K562 (cell line): ENCODE results near the gene DNAH8.

Experiments used
- CHCHD3 ChIP-seq: fragments of 250-450 bp; sonication (Bioruptor Pico); IDR thresholded peaks from 2 replicates; pipeline ENCODE4 v2.1.2; 2022; ENCODE audit warnings: mild to moderate bottlenecking
- ETV5 ChIP-seq: sonication (generic); formaldehyde crosslinking; IDR thresholded peaks from 2 replicates; pipeline ENCODE4 v1.4.0; 2020; ENCODE audit warnings: low read depth, mild to moderate bottlenecking, missing genetic modification reagents
- EZH2 ChIP-seq: IDR thresholded peaks from 2 replicates; pipeline ENCODE4 v1.6.1; 2012; ENCODE audit warnings: low read depth, mild to moderate bottlenecking, inconsistent platforms, low read length, borderline replicate concordance
- FOXM1 ChIP-seq, 2 experiments: fragments of 450-650 bp in 1 of 2; sonication (generic) in 1 of 2; formaldehyde crosslinking in 1 of 2; IDR thresholded peaks; 2 replicates each; pipeline versions ENCODE4 v1.6.1 to v1.9.0; 2017 to 2022; ENCODE audit warnings: low read depth in 2 of 2, mild to moderate bottlenecking in 2 of 2, missing genetic modification reagents in 1 of 2, moderate library complexity in 1 of 2
- HDAC6 ChIP-seq: IDR thresholded peaks from 2 replicates; pipeline ENCODE4 v1.6.1; 2012; ENCODE audit warnings: low read depth, mild to moderate bottlenecking, control low read depth, inconsistent platforms, low read length, moderate library complexity
- MED1 ChIP-seq: sonication (generic); formaldehyde crosslinking; IDR thresholded peaks from 2 replicates; pipeline ENCODE4 v1.8.1; 2023; ENCODE audit warnings: missing genetic modification reagents, borderline replicate concordance
- POLR2A ChIP-seq: fragments of 450-650 bp; conservative IDR thresholded peaks from 2 replicates; pipeline ENCODE4 v1.6.1; 2016
- RB1 ChIP-seq: fragments of 450-650 bp; IDR thresholded peaks from 2 replicates; pipeline ENCODE4 v1.6.1; 2017; ENCODE audit warnings: low read depth, mild to moderate bottlenecking
- TEAD2 ChIP-seq: fragments of 450-650 bp; IDR thresholded peaks from 2 replicates; pipeline ENCODE4 v1.6.1; 2016; ENCODE audit warnings: missing genetic modification characterization, control low read depth, missing compliant biosample characterization
- ZNF354B ChIP-seq: fragments of 250-450 bp; sonication (Bioruptor Pico); IDR thresholded peaks from 2 replicates; pipeline ENCODE4 v1.4.0; 2020
- ZNF609 ChIP-seq: sonication (generic); formaldehyde crosslinking; IDR thresholded peaks from 2 replicates; pipeline ENCODE4 v1.8.1; 2023; ENCODE audit warnings: missing genetic modification reagents, mild to moderate bottlenecking, borderline replicate concordance

- TF ChIP-seq FOXM1 (IDR thresholded peaks at IDR 0.05; ENCODE audit: low read depth) (no peak), FOXM1 (CRISPR knock-in tag; IDR thresholded peaks at IDR 0.05; ENCODE audit: low read depth) (no peak), MED1 (CRISPR knock-in tag) (no peak), POLR2A (no peak), ZNF354B (no peak), RB1 (no peak), EZH2 (no peak), ETV5 (CRISPR knock-in tag) (no peak), ZNF609 (no peak), HDAC6 (no peak), TEAD2 (no peak), CHCHD3 (CRISPR knock-in tag) (no peak)
Measured at GRCh38 chr6:38681850-38682249, 33.3 kb upstream of the DNAH8 start.
